Neutrophil (primary cell): ENCODE data around the gene COL7A1.

Experiments
- H3K27ac ChIP-seq: fragments of 200-600 bp; sonication (generic); 2 replicates; pipeline ENCODE4 v1.5.1; 2016; ENCODE audit warnings: mild to moderate bottlenecking, moderate library complexity
- H3K27me3 ChIP-seq: fragments of 200-600 bp; sonication (generic); 2 replicates; pipeline ENCODE4 v1.6.0; 2016; ENCODE audit warnings: mild to moderate bottlenecking
- H3K36me3 ChIP-seq: fragments of 200-600 bp; sonication (generic); 2 replicates; pipeline ENCODE4 v1.5.1; 2017
- H3K4me1 ChIP-seq, 2 experiments: fragments of 200-600 bp in 1 of 2; sonication (generic) in 1 of 2; 1 replicate in 1 of 2; 2 replicates in 1 of 2; pipeline versions ENCODE4 v1.5.1 to v1.6.1; 2013 to 2016; ENCODE audit warnings: low read depth in 1 of 2, low read length in 1 of 2, mild to moderate bottlenecking in 1 of 2, moderate library complexity in 1 of 2; ENCODE audit not compliant: control insufficient read depth in 1 of 2, insufficient read depth in 1 of 2
- H3K4me3 ChIP-seq, 2 experiments: fragments of 200-600 bp in 1 of 2; sonication (generic) in 1 of 2; 1 replicate in 1 of 2; 2 replicates in 1 of 2; pipeline ENCODE4 v1.5.1; 2013 to 2016; ENCODE audit warnings: low read depth in 1 of 2, low read length in 1 of 2, mild to moderate bottlenecking in 1 of 2, moderate library complexity in 1 of 2
- H3K9me3 ChIP-seq: fragments of 200-600 bp; sonication (generic); 2 replicates; pipeline ENCODE4 v1.5.1; 2016
- CTCF ChIP-seq: fragments of 200-600 bp; sonication (generic); IDR thresholded peaks from 2 replicates; pipeline ENCODE4 v1.5.1; 2016; ENCODE audit warnings: antibody characterized with exemption

The COL7A1 gene

GRCh38 chr3:48625600-48625999 is 30.5 kb upstream of the COL7A1 start:
- TF ChIP-seq CTCF, result no peak
- H3K9me3 ChIP-seq, result no peaks in the 10 kb centered on the region
- peak overlapping the region; percentile 81 for H3K27ac ChIP-seq
- peaks cover 30 to 32% of the 10 kb centered on the region in 2 experiments for H3K4me1 ChIP-seq
- no peaks in the 10 kb centered on the region for H3K27me3 ChIP-seq
- H3K4me3 ChIP-seq, result no peak overlapping the region
- peaks cover 62% of the 10 kb centered on the region for H3K36me3 ChIP-seq

- Histone ChIP-seq H3K4me3 (no peak overlapping the region), H3K27ac (peak overlapping the region; percentile 81), H3K4me1 (peaks cover 34 to 39% of the 10 kb centered on the region in 2 experiments), H3K36me3 (peaks cover 56% of the 10 kb centered on the region), H3K27me3 (no peaks in the 10 kb centered on the region), H3K9me3 (no peaks in the 10 kb centered on the region)
- no peak for TF ChIP-seq CTCF
These were observed 29.6 kb upstream of the COL7A1 start for GRCh38 chr3:48624767-48625166.

GRCh38 chr3:48623851-48624547 is 28.9 kb upstream of the COL7A1 start:
- TF ChIP-seq CTCF, result no peak
- Histone ChIP-seq H3K4me3 (no peak overlapping the region), H3K27ac (peak overlapping the region; percentile 81), H3K4me1 (peaks cover 34 to 39% of the 10 kb centered on the region in 2 experiments), H3K36me3 (peaks cover 48% of the 10 kb centered on the region), H3K27me3 (no peaks in the 10 kb centered on the region), H3K9me3 (no peaks in the 10 kb centered on the region)

- peak within 1 kb of the TSS; percentile 81 for H3K27ac ChIP-seq
- H3K36me3 ChIP-seq, result peaks cover 23% of the 10 kb centered on the region
- peaks cover 34 to 39% of the 10 kb centered on the region in 2 experiments for H3K4me1 ChIP-seq
- no peaks in the 10 kb centered on the region for H3K27me3 ChIP-seq
- no peak within 1 kb of the TSS for H3K4me3 ChIP-seq
- no peaks in the 10 kb centered on the region for H3K9me3 ChIP-seq
- TF ChIP-seq CTCF, result no peak
These were observed 26.3 kb upstream of the COL7A1 start, which contains the start of gene TMEM89 for GRCh38 chr3:48621461-48621869. TMEM89 (minus strand) TSS chr3:48621769; CDS start chr3:48621756, 13 bp downstream.

- peaks cover 7% of the 10 kb centered on the region for H3K36me3 ChIP-seq
- no peaks in the 10 kb centered on the region for H3K27me3 ChIP-seq
- peaks cover 37 to 38% of the 10 kb centered on the region in 2 experiments for H3K4me1 ChIP-seq
- no peak overlapping the region for H3K4me3 ChIP-seq
- no peak overlapping the region for H3K27ac ChIP-seq
- H3K9me3 ChIP-seq, result no peaks in the 10 kb centered on the region
- TF ChIP-seq CTCF, result no peak
These were observed 24.7 kb upstream of the COL7A1 start for GRCh38 chr3:48619541-48620524.
